HepG2 (cell line): ENCODE results near the gene DHX8. TPM values are rescaled to one million over a fixed set of nuclear protein-coding genes. Genes with fewer than 3 reads are reported as not detected.

Source experiments
- ELF3 ChIP-seq: IDR thresholded peaks from 2 replicates; pipeline ENCODE4 v1.6.1; 2016; ENCODE audit warnings: missing genetic modification reagents, missing compliant biosample characterization
- GTF3A ChIP-seq: sonication (generic); formaldehyde crosslinking; conservative IDR thresholded peaks from 2 replicates; pipeline ENCODE4 v1.4.0; 2020; ENCODE audit warnings: mild to moderate bottlenecking, missing genetic modification reagents
- MED13 ChIP-seq: sonication (generic); formaldehyde crosslinking; IDR thresholded peaks from 2 replicates; pipeline ENCODE4 v1.5.0; 2020; ENCODE audit warnings: missing genetic modification reagents
- NFKBIZ ChIP-seq: IDR thresholded peaks from 2 replicates; pipeline ENCODE4 v1.6.1; 2018; ENCODE audit warnings: missing genetic modification reagents, missing compliant biosample characterization
- U2AF2 ChIP-seq: fragments of 200-400 bp; formaldehyde crosslinking; IDR thresholded peaks from 2 replicates; pipeline ENCODE4 v1.6.1; 2017; ENCODE audit warnings: low read depth, mild to moderate bottlenecking, low read length
- ZNF136 ChIP-seq: sonication (generic); formaldehyde crosslinking; IDR thresholded peaks from 2 replicates; pipeline ENCODE4 v1.8.1; 2022; ENCODE audit warnings: low read depth, mild to moderate bottlenecking, moderate library complexity, missing genetic modification reagents
- ZNF33B ChIP-seq: sonication (generic); formaldehyde crosslinking; IDR thresholded peaks from 2 replicates; pipeline ENCODE4 v1.5.1; 2020; ENCODE audit warnings: mild to moderate bottlenecking, missing genetic modification reagents
- ZNF44 ChIP-seq: sonication (generic); formaldehyde crosslinking; IDR thresholded peaks from 2 replicates; pipeline ENCODE4 v1.5.1; 2020; ENCODE audit warnings: mild to moderate bottlenecking, missing genetic modification reagents
- ZNF446 ChIP-seq: sonication (generic); formaldehyde crosslinking; IDR thresholded peaks from 2 replicates; pipeline ENCODE4 v1.5.0; 2020; ENCODE audit warnings: mild to moderate bottlenecking, missing genetic modification reagents
- polyA plus RNA-seq, 8 experiments: library from polyadenylated mRNA; depleted of rRNA in 3 of 8; stranded (reverse) in 7 of 8; unstranded in 1 of 8; fragments of >200 nt; fragmentation: Illumina TruSeq in 4 of 8; extraction: Trizol in 4 of 8; gene quantifications; 2 replicates each; pipeline versions ENCODE4 v1.2.1 to v1.2.3, GENCODE V29; 2011 to 2016; ENCODE audit warnings: low read depth in 4 of 8, missing spikeins in 1 of 8, mixed read lengths in 1 of 8; ENCODE audit not compliant: insufficient read depth in 1 of 8
- total RNA-seq, 5 experiments: library from RNA; depleted of rRNA; stranded (reverse); fragments of >200 nt; fragmentation: Illumina TruSeq; extraction: Trizol; gene quantifications; 2 replicates each; pipeline ENCODE4 v1.2.3, GENCODE V29; 2016; ENCODE audit warnings: low read depth in 1 of 5
- TF ChIP-seq, protein P1 (sequence below): sonication (generic); formaldehyde crosslinking; IDR thresholded peaks from 2 replicates; pipeline ENCODE4 v1.5.0; 2020; ENCODE audit warnings: mild to moderate bottlenecking, missing genetic modification reagents
- TF ChIP-seq, protein P2 (sequence below): sonication (generic); formaldehyde crosslinking; IDR thresholded peaks from 2 replicates; pipeline ENCODE4 v1.4.0; 2020; ENCODE audit warnings: missing genetic modification reagents
- TF ChIP-seq, protein P3 (sequence below): sonication (generic); formaldehyde crosslinking; IDR thresholded peaks from 2 replicates; pipeline ENCODE4 v1.4.0; 2020; ENCODE audit warnings: mild to moderate bottlenecking, missing genetic modification reagents
- TF ChIP-seq, protein P4 (sequence below): IDR thresholded peaks from 2 replicates; pipeline ENCODE4 v1.6.1; 2016; ENCODE audit warnings: missing compliant biosample characterization, missing genetic modification reagents, borderline replicate concordance
- TF ChIP-seq, protein P5 (sequence below), 2 experiments: sonication (generic) in 1 of 2; formaldehyde crosslinking in 1 of 2; IDR thresholded peaks; 2 replicates each; pipeline versions ENCODE4 v1.4.0 to v1.6.1; 2018 to 2020; ENCODE audit warnings: missing genetic modification reagents in 2 of 2, borderline replicate concordance in 1 of 2, low read depth in 1 of 2, mild to moderate bottlenecking in 1 of 2, missing biosample characterization in 1 of 2
- TF ChIP-seq, protein P6 (sequence below): sonication (generic); formaldehyde crosslinking; conservative IDR thresholded peaks from 2 replicates; pipeline ENCODE4 v1.8.0; 2022; ENCODE audit warnings: mild to moderate bottlenecking, moderate library complexity, missing genetic modification reagents

The DHX8 gene
- total and polyA plus RNA-seq, 2 of the 13 experiments (the other 11 are each of a cell fraction or from before 2014, with no cell fraction given): 24.8 to 48.9 TPM

DNA sequence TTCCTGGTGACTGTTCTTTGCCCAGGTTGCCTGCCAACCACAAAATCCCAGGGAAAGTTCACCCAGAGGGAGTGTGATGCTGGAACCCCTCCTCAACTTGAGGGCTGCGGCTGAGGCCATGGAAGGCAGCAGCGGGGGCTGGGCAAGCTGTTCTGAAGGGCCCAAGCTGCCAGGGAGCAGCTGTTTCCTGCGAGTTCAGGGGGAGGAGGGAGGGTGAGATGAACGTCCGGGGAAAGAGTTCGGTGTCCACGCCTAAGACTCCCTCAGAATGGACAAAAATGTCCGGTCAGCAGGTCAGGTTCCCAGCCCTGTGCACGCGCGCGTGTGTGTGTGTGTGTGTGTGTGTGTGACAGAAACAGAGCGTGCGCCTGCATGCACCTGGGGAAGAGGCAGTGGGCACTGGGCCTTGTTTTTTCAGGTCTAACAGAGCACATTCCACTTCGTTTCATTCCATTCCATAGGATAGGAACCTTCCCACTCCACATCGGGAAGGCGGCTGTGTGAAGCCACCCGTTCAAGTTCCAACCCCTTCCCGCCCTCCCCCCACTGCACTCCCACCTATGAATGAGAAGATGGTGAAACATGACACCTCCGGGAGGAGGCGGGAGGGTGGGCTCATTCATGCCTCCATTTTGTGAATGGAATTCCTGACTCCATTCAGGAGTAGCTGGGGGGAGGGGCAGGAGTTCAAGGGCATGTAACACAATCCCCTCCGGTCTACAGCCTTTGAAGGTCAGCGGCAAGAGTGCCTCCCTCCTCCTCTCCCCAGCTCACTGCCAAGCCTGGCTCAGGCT lies 46.7 kb downstream of the DHX8 start (continued):
- TF ChIP-seq, protein P1, sequence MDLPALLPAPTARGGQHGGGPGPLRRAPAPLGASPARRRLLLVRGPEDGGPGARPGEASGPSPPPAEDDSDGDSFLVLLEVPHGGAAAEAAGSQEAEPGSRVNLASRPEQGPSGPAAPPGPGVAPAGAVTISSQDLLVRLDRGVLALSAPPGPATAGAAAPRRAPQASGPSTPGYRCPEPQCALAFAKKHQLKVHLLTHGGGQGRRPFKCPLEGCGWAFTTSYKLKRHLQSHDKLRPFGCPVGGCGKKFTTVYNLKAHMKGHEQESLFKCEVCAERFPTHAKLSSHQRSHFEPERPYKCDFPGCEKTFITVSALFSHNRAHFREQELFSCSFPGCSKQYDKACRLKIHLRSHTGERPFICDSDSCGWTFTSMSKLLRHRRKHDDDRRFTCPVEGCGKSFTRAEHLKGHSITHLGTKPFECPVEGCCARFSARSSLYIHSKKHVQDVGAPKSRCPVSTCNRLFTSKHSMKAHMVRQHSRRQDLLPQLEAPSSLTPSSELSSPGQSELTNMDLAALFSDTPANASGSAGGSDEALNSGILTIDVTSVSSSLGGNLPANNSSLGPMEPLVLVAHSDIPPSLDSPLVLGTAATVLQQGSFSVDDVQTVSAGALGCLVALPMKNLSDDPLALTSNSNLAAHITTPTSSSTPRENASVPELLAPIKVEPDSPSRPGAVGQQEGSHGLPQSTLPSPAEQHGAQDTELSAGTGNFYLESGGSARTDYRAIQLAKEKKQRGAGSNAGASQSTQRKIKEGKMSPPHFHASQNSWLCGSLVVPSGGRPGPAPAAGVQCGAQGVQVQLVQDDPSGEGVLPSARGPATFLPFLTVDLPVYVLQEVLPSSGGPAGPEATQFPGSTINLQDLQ (CRISPR knock-in tag): peak; percentile 83; the same call in 1 of the 2 replicates
- TF ChIP-seq U2AF2 (peak; percentile 25; the same call in 1 of the 2 replicates), ZNF446 (CRISPR knock-in tag) (no peak), ELF3 (CRISPR knock-in tag) (peak; percentile 88), ZNF33B (CRISPR knock-in tag) (peak; percentile 65), GTF3A (CRISPR knock-in tag) (0 out of 2 replicates have a peak, but pooled peaks have one; percentile 73), MED13 (CRISPR knock-in tag) (peak; percentile 98), ZNF44 (CRISPR knock-in tag) (peak; percentile 75; the same call in 1 of the 2 replicates), NFKBIZ (CRISPR knock-in tag) (peak; percentile 89; the same call in 1 of the 2 replicates), ZNF136 (CRISPR knock-in tag) (no peak; the same call in 1 of the 2 replicates)
- TF ChIP-seq, protein P2, sequence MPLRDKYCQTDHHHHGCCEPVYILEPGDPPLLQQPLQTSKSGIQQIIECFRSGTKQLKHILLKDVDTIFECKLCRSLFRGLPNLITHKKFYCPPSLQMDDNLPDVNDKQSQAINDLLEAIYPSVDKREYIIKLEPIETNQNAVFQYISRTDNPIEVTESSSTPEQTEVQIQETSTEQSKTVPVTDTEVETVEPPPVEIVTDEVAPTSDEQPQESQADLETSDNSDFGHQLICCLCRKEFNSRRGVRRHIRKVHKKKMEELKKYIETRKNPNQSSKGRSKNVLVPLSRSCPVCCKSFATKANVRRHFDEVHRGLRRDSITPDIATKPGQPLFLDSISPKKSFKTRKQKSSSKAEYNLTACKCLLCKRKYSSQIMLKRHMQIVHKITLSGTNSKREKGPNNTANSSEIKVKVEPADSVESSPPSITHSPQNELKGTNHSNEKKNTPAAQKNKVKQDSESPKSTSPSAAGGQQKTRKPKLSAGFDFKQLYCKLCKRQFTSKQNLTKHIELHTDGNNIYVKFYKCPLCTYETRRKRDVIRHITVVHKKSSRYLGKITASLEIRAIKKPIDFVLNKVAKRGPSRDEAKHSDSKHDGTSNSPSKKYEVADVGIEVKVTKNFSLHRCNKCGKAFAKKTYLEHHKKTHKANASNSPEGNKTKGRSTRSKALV: no peak
- TF ChIP-seq, protein P3, sequence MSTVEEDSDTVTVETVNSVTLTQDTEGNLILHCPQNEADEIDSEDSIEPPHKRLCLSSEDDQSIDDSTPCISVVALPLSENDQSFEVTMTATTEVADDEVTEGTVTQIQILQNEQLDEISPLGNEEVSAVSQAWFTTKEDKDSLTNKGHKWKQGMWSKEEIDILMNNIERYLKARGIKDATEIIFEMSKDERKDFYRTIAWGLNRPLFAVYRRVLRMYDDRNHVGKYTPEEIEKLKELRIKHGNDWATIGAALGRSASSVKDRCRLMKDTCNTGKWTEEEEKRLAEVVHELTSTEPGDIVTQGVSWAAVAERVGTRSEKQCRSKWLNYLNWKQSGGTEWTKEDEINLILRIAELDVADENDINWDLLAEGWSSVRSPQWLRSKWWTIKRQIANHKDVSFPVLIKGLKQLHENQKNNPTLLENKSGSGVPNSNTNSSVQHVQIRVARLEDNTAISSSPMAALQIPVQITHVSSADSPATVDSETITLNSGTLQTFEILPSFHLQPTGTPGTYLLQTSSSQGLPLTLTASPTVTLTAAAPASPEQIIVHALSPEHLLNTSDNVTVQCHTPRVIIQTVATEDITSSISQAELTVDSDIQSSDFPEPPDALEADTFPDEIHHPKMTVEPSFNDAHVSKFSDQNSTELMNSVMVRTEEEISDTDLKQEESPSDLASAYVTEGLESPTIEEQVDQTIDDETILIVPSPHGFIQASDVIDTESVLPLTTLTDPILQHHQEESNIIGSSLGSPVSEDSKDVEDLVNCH: 0 out of 2 replicates have a peak, but pooled peaks have one; percentile 87
- TF ChIP-seq, protein P4, sequence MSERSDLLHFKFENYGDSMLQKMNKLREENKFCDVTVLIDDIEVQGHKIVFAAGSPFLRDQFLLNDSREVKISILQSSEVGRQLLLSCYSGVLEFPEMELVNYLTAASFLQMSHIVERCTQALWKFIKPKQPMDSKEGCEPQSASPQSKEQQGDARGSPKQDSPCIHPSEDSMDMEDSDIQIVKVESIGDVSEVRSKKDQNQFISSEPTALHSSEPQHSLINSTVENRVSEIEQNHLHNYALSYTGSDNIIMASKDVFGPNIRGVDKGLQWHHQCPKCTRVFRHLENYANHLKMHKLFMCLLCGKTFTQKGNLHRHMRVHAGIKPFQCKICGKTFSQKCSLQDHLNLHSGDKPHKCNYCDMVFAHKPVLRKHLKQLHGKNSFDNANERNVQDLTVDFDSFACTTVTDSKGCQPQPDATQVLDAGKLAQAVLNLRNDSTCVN (CRISPR knock-in tag): peak; percentile 84
- TF ChIP-seq, protein P5, sequence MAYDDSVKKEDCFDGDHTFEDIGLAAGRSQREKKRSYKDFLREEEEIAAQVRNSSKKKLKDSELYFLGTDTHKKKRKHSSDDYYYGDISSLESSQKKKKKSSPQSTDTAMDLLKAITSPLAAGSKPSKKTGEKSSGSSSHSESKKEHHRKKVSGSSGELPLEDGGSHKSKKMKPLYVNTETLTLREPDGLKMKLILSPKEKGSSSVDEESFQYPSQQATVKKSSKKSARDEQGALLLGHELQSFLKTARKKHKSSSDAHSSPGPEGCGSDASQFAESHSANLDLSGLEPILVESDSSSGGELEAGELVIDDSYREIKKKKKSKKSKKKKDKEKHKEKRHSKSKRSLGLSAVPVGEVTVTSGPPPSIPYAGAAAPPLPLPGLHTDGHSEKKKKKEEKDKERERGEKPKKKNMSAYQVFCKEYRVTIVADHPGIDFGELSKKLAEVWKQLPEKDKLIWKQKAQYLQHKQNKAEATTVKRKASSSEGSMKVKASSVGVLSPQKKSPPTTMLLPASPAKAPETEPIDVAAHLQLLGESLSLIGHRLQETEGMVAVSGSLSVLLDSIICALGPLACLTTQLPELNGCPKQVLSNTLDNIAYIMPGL (CRISPR knock-in tag; IDR thresholded peaks at IDR 0.05; ENCODE audit: borderline replicate concordance in 1 of 2, low read depth in 1 of 2): peak; percentile 84 to 86; a peak in 3 of 4 replicates
- TF ChIP-seq, protein P6, sequence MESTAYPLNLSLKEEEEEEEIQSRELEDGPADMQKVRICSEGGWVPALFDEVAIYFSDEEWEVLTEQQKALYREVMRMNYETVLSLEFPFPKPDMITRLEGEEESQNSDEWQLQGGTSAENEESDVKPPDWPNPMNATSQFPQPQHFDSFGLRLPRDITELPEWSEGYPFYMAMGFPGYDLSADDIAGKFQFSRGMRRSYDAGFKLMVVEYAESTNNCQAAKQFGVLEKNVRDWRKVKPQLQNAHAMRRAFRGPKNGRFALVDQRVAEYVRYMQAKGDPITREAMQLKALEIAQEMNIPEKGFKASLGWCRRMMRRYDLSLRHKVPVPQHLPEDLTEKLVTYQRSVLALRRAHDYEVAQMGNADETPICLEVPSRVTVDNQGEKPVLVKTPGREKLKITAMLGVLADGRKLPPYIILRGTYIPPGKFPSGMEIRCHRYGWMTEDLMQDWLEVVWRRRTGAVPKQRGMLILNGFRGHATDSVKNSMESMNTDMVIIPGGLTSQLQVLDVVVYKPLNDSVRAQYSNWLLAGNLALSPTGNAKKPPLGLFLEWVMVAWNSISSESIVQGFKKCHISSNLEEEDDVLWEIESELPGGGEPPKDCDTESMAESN: no peak
